Measurements from ENCODE around the gene LGALS3BP. TPM values are rescaled to one million over a fixed set of nuclear protein-coding genes. Genes with fewer than 3 reads are reported as not detected.
A peak's percentile ranks its signal among the peaks of the same experiment; 100 is the strongest.

Gene LGALS3BP
- total RNA-seq, 1 experiment from 2014 or later = 57.9 TPM

DNA sequence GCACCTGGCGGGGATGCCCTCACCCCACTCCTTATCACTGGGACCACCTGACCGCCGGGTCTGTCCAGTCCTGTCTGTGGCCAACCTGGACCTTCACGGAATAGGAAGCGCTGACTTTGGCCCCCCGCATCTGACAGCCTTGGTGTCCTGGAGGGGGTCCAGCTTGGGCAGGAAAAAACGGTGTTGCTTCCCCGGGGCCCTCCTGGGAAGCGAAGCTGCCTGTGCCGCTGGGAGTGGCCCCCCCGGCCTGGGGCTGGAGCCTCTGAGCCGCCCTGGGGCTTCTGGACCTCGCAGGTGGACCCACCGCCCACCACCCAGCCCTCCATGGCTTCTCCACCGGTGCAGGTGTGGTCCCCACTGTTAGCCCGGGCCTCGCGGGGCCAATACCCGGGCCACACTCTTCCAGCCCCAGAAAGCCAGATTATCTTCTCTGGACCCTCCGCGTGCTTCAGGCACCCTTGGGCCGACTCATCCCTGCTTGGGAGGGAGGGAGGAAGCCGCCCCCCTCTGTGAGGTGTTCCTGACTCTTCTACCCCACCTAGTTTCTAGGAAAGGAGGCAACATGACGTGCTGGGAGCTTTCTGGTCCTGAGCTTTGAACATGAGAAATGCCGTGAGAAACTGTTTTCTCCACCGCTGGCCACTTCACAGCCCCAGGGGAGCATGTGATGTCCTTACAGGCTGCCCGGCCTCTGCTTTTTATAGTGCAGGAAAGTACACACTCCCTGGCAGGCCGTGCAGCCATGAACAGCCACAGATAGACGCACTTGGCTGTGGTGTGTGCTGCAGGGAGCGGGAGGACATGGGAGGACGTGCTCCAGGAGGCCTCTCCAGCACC, 45.4 kb upstream of the LGALS3BP start:
- ATAC-seq (no peak), DNase-seq (ENCODE audit: low spot score) (no peak)
- no peak overlapping the region for H3K27ac Mint-ChIP-seq
- no peak for TF ChIP-seq ZNF232 (CRISPR knock-in tag; IDR thresholded peaks at IDR 0.05)
- TF ChIP-seq ATF6 (CRISPR knock-in tag; IDR thresholded peaks at IDR 0.05) = no peak
- no peak for TF ChIP-seq NR1H2 (CRISPR knock-in tag; IDR thresholded peaks at IDR 0.05)
- TF ChIP-seq, protein P1, sequence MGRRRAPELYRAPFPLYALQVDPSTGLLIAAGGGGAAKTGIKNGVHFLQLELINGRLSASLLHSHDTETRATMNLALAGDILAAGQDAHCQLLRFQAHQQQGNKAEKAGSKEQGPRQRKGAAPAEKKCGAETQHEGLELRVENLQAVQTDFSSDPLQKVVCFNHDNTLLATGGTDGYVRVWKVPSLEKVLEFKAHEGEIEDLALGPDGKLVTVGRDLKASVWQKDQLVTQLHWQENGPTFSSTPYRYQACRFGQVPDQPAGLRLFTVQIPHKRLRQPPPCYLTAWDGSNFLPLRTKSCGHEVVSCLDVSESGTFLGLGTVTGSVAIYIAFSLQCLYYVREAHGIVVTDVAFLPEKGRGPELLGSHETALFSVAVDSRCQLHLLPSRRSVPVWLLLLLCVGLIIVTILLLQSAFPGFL (CRISPR knock-in tag; IDR thresholded peaks at IDR 0.05; ENCODE audit: borderline replicate concordance) = no peak
- TF ChIP-seq JAZF1 (CRISPR knock-in tag; IDR thresholded peaks at IDR 0.05) = no peak
- no peak for TF ChIP-seq NFATC4 (CRISPR knock-in tag; IDR thresholded peaks at IDR 0.05)
- TF ChIP-seq TCF7 (CRISPR knock-in tag; IDR thresholded peaks at IDR 0.05; ENCODE audit: low read depth) = no peak
- no peak for TF ChIP-seq E2F5 (CRISPR knock-in tag; IDR thresholded peaks at IDR 0.05)
- no peak for TF ChIP-seq CBFB (CRISPR knock-in tag; IDR thresholded peaks at IDR 0.05; ENCODE audit: low read depth)
- no peak for TF ChIP-seq USF1 (CRISPR knock-in tag; IDR thresholded peaks at IDR 0.05)
- TF ChIP-seq, protein P2, sequence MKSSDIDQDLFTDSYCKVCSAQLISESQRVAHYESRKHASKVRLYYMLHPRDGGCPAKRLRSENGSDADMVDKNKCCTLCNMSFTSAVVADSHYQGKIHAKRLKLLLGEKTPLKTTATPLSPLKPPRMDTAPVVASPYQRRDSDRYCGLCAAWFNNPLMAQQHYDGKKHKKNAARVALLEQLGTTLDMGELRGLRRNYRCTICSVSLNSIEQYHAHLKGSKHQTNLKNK (CRISPR knock-in tag; IDR thresholded peaks at IDR 0.05) = no peak
- no peak for TF ChIP-seq E2F4 (CRISPR knock-in tag; IDR thresholded peaks at IDR 0.05; ENCODE audit: borderline replicate concordance, low read depth)
- TF ChIP-seq, protein P3, sequence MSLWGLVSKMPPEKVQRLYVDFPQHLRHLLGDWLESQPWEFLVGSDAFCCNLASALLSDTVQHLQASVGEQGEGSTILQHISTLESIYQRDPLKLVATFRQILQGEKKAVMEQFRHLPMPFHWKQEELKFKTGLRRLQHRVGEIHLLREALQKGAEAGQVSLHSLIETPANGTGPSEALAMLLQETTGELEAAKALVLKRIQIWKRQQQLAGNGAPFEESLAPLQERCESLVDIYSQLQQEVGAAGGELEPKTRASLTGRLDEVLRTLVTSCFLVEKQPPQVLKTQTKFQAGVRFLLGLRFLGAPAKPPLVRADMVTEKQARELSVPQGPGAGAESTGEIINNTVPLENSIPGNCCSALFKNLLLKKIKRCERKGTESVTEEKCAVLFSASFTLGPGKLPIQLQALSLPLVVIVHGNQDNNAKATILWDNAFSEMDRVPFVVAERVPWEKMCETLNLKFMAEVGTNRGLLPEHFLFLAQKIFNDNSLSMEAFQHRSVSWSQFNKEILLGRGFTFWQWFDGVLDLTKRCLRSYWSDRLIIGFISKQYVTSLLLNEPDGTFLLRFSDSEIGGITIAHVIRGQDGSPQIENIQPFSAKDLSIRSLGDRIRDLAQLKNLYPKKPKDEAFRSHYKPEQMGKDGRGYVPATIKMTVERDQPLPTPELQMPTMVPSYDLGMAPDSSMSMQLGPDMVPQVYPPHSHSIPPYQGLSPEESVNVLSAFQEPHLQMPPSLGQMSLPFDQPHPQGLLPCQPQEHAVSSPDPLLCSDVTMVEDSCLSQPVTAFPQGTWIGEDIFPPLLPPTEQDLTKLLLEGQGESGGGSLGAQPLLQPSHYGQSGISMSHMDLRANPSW (CRISPR knock-in tag; conservative IDR thresholded peaks at IDR 0.05; ENCODE audit: low read depth) = no peak
- TF ChIP-seq CREB1 (CRISPR knock-in tag; IDR thresholded peaks at IDR 0.05) = no peak
- peaks cover 81% of the 10 kb centered on the region for H3K27me3 Mint-ChIP-seq (ENCODE audit: low read depth)
- no peaks in the 10 kb centered on the region for H3K9me3 Mint-ChIP-seq
- H3K4me1 Mint-ChIP-seq = peaks cover 14% of the 10 kb centered on the region
- H3K4me3 Mint-ChIP-seq = peak overlapping the region; percentile 84
- ChIA-PET POLR2A (no interaction called here), CTCF (interaction anchor here (0.8 to 0.9 kb wide), 2 partner anchors 21 to 49 kb away, joined by 3 read pairs; partner anchors contain the start of gene ENGASE)
- H3K36me3 Mint-ChIP-seq = no peaks in the 10 kb centered on the region

All from WTC11 (cell line).